Erythroblast (primary cell): ENCODE measurements around the gene AHCYL2.
"Not testable (repeated sequence)": the region's sequence is repeated elsewhere in the genome, so short reads cannot be mapped to it uniquely, and the experiment has no call there.

Source experiments
- GATA1 ChIP-seq: IDR thresholded peaks from 2 replicates; pipeline ENCODE4 v1.6.1; 2011; ENCODE audit warnings: low read depth, mild to moderate bottlenecking, control low read depth, low read length, moderate library complexity
- POLR2A ChIP-seq: IDR thresholded peaks from 2 replicates; pipeline ENCODE4 v1.6.1; 2011; ENCODE audit warnings: mild to moderate bottlenecking, low read length

- TF ChIP-seq POLR2A, GATA1: not testable (repeated sequence)
Observed at GRCh38 chr7:129216821-129217416, 7.9 kb upstream of the AHCYL2 start.
